ENCODE results near the gene SF3B4. TPM values are rescaled to one million over a fixed set of nuclear protein-coding genes. Genes with fewer than 3 reads are reported as not detected.
A peak's percentile ranks its signal among the peaks of the same experiment; 100 is the strongest.

SF3B4 gene
- total RNA-seq, 4 donors from 2014 or later = 19.1 to 28.7 (median 22.2) TPM

GRCh38 chr1:149885339-149886120 is 42.1 kb downstream of the SF3B4 start:
- peak overlapping the region; percentile 85 for H3K4me3 ChIP-seq
- H3K27ac ChIP-seq = peak overlapping the region; percentile 100
- H3K4me1 ChIP-seq = peaks cover 34% of the 10 kb centered on the region
- no peaks in the 10 kb centered on the region for H3K9me3 ChIP-seq
- no peaks in the 10 kb centered on the region for H3K36me3 ChIP-seq
- H3K27me3 ChIP-seq = no peaks in the 10 kb centered on the region
- no peak for TF ChIP-seq EP300 (IDR thresholded peaks at IDR 0.05)
- TF ChIP-seq POLR2A (IDR thresholded peaks at IDR 0.05) = peak; percentile 16 to 44
- TF ChIP-seq POLR2AphosphoS5 (IDR thresholded peaks at IDR 0.05) = peak in 1 of 3 donors; percentile 67
- TF ChIP-seq CTCF (IDR thresholded peaks at IDR 0.05) = peak in 1 of 2 donors; percentile 22
- peak; percentile 93 to 96 for DNase-seq (ENCODE audit: low spot score in 2 of 2)
- under 1% methylated on average over 33 of the region's 36 CpGs for whole genome bisulfite sequencing

GRCh38 chr1:149884433-149885338 is 42.9 kb downstream of the SF3B4 start:
- H3K27me3 ChIP-seq = no peaks in the 10 kb centered on the region
- no peak for DNase-seq (ENCODE audit: low spot score in 2 of 2)
- no peaks in the 10 kb centered on the region for H3K36me3 ChIP-seq
- TF ChIP-seq EP300 (IDR thresholded peaks at IDR 0.05) (no peak), POLR2AphosphoS5 (IDR thresholded peaks at IDR 0.05) (no peak), CTCF (IDR thresholded peaks at IDR 0.05) (no peak), POLR2A (IDR thresholded peaks at IDR 0.05) (no peak)
- H3K4me3 ChIP-seq = peak overlapping the region; percentile 85
- 4% methylated on average over 9 of the region's 9 CpGs for WGBS
- peaks cover 34% of the 10 kb centered on the region for H3K4me1 ChIP-seq
- H3K9me3 ChIP-seq = no peaks in the 10 kb centered on the region
- H3K27ac ChIP-seq = peak overlapping the region; percentile 100

- no peak for TF ChIP-seq EP300 (IDR thresholded peaks at IDR 0.05)
- TF ChIP-seq POLR2A (IDR thresholded peaks at IDR 0.05) = no peak
- TF ChIP-seq CTCF (IDR thresholded peaks at IDR 0.05) = no peak
- no peak for TF ChIP-seq POLR2AphosphoS5 (IDR thresholded peaks at IDR 0.05)
- Histone ChIP-seq H3K9me3 (no peaks in the 10 kb centered on the region), H3K4me3 (peak overlapping the region; percentile 85), H3K36me3 (no peaks in the 10 kb centered on the region), H3K27me3 (no peaks in the 10 kb centered on the region), H3K27ac (no peak overlapping the region), H3K4me1 (peaks cover 25% of the 10 kb centered on the region)
- no peak for DNase-seq (ENCODE audit: low spot score in 2 of 2)
- WGBS = 73% methylated on average over 3 of the region's 3 CpGs
These were observed 43.9 kb downstream of the SF3B4 start for GRCh38 chr1:149883598-149884247.

GRCh38 chr1:149881876-149882275 is 45.7 kb downstream of the SF3B4 start:
- Histone ChIP-seq H3K27me3 (no peaks in the 10 kb centered on the region), H3K9me3 (no peaks in the 10 kb centered on the region), H3K36me3 (no peaks in the 10 kb centered on the region), H3K4me1 (peaks cover 23% of the 10 kb centered on the region), H3K4me3 (no peak overlapping the region), H3K27ac (no peak overlapping the region)
- no peak for TF ChIP-seq EP300 (IDR thresholded peaks at IDR 0.05)
- DNase-seq (ENCODE audit: low spot score in 2 of 2) = no peak
- WGBS = 100% methylated on average over 1 of the region's 1 CpG

- no peak for DNase-seq (ENCODE audit: low spot score in 2 of 2)
- WGBS = 100% methylated on average over 1 of the region's 1 CpG
- Histone ChIP-seq H3K4me1 (peaks cover 12% of the 10 kb centered on the region), H3K36me3 (no peaks in the 10 kb centered on the region), H3K27me3 (no peaks in the 10 kb centered on the region), H3K4me3 (no peak overlapping the region), H3K9me3 (no peaks in the 10 kb centered on the region), H3K27ac (no peak overlapping the region)
- TF ChIP-seq EP300 (IDR thresholded peaks at IDR 0.05) = no peak
- TF ChIP-seq POLR2AphosphoS5 (IDR thresholded peaks at IDR 0.05) = no peak
These were observed 48.0 kb downstream of the SF3B4 start for GRCh38 chr1:149879556-149879955.
